IPS-20b (cell line): ENCODE measurements around the gene BCL11A.
A peak's percentile ranks its signal among the peaks of the same experiment; 100 is the strongest.

Experiments
- H3K27ac ChIP-seq: one replicate; pipeline ENCODE4 v1.5.1; 2013; ENCODE audit warnings: low read length
- H3K27me3 ChIP-seq: 2 replicates; pipeline ENCODE4 v1.6.1; 2013; ENCODE audit warnings: mild to moderate bottlenecking, low read length, inconsistent platforms; ENCODE audit not compliant: insufficient read depth
- H3K36me3 ChIP-seq: 2 replicates; pipeline ENCODE4 v1.6.1; 2013; ENCODE audit warnings: low read depth, mild to moderate bottlenecking, inconsistent platforms, low read length, moderate library complexity; ENCODE audit not compliant: insufficient read depth
- H3K4me1 ChIP-seq: 2 replicates; pipeline ENCODE4 v1.6.1; 2013; ENCODE audit warnings: mild to moderate bottlenecking, control low read depth, inconsistent platforms, low read length, moderate library complexity; ENCODE audit not compliant: insufficient read depth
- H3K4me3 ChIP-seq: 2 replicates; pipeline ENCODE4 v1.5.1; 2013; ENCODE audit warnings: mild to moderate bottlenecking, low read length, inconsistent platforms
- H3K9ac ChIP-seq: 2 replicates; pipeline ENCODE4 v1.6.1; 2013; ENCODE audit warnings: low read depth, mild to moderate bottlenecking, inconsistent platforms, low read length, moderate library complexity
- H3K9me3 ChIP-seq: 2 replicates; pipeline ENCODE4 v1.6.1; 2013; ENCODE audit warnings: mild to moderate bottlenecking, low read depth, low read length, inconsistent platforms; ENCODE audit not compliant: insufficient read depth

BCL11A gene

DNA sequence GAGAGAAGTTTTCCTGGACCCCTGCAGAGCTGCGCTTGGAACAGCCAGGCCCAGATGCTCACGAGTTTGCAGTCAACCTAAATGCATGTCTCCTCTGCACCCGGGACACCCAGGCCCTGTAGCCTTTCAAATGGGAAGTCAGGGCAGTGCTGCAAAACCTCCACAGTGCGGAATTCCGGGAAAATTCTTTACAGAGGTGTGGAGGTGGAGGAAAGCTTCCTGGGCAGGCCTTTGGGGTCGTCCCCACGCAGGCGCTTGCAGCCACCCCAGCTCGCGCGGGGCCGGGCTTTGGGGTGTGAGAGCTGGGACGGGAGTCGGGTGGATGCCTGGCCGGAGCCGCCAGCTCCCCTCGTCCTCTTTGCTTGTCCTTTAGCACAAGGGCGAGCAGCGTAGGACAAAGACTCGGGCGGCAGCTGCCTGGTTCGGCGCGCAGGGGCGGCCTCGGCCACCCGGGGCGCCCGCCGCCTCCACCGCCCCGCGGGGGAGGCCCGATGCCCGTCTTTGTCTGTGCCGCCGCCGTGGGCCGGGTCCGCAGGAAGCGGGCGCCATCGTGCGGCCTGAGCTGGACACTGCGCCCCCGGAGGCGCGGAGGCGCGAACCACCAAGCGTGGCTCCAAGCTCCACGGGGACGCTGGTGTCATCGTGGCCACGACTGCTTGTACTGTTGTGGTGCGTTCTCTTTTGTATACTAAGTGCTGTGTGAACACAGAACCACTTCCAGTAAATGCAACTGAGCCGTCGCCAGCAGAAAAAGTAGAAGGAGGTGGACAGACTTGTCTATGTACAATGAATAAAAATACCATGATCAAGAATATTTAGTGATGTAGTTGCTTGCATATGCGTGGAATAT lies 28.2 kb upstream of the BCL11A start:
- Histone ChIP-seq H3K27ac (no peak overlapping the region), H3K9ac (peak overlapping the region; percentile 61; the same call in 1 of the 2 replicates), H3K4me3 (peak overlapping the region; percentile 71), H3K9me3 (no peaks in the 10 kb centered on the region), H3K4me1 (peaks cover 3% of the 10 kb centered on the region; the same call in 1 of the 2 replicates), H3K36me3 (no peaks in the 10 kb centered on the region), H3K27me3 (peaks cover 47% of the 10 kb centered on the region)

DNA sequence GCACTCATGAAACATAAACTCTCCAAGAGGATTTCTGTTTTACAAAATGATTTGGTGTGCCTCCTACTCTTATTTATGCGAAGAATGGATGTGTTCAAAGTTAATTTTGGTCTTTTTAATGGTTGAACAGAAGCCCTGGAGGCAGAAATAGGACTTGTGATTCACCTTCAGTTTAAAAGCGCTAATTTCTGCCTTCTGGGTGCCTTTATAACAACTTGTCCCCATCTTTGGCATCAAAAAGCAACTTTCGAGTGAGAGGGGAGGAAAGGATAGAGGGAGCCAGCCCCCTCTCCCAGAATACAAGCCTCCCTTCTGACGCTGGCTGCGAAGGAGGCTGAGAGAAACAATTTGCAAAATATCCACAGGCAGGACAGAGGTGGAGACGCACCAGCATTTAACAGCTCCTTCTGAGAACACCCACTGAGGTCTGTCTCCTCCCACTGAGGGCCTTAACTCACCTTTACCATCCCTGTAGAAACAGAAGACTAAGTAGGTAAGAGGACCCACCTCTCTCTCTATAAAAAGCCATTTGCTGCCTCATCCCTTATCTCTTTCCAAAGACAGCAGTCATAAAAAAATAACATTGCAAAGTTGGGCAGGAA lies 24.3 kb upstream of the BCL11A start:
- Histone ChIP-seq H3K27me3 (peaks cover 41% of the 10 kb centered on the region), H3K9me3 (no peaks in the 10 kb centered on the region), H3K27ac (no peak overlapping the region), H3K9ac (no peak overlapping the region), H3K36me3 (no peaks in the 10 kb centered on the region), H3K4me1 (peaks cover 3% of the 10 kb centered on the region; the same call in 1 of the 2 replicates), H3K4me3 (no peak overlapping the region)

GRCh38 chr2:60573251-60573650 lies 19.8 kb upstream of the BCL11A start:
- H3K4me3 ChIP-seq, result no peak overlapping the region
- H3K36me3 ChIP-seq, result no peaks in the 10 kb centered on the region
- no peak overlapping the region for H3K27ac ChIP-seq
- peaks cover 11% of the 10 kb centered on the region; the same call in 1 of the 2 replicates for H3K4me1 ChIP-seq
- H3K9ac ChIP-seq, result no peak overlapping the region
- no peaks in the 10 kb centered on the region for H3K9me3 ChIP-seq
- peaks cover 38% of the 10 kb centered on the region for H3K27me3 ChIP-seq

DNA sequence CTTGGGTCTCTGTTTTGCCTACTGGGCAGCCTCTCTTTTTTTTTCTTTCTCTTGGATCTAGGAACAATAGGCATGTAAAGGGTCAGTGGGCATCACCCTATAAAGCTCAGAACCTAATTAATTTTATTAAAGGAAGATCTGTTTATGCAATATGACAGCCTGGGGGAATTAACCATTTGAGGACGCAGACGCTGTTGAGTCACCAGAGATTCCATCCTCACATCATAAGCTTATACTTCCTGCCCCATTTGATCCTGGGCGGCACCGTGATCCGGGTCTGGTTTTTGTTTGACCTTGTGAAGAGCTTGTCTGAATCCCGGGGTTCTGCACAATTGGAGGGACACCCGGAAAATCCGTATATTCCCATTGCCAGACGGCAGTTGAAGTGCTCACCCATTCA lies 16.8 kb upstream of the BCL11A start:
- Histone ChIP-seq H3K4me3 (peak overlapping the region; percentile 74), H3K27me3 (peaks cover 60% of the 10 kb centered on the region), H3K9ac (no peak overlapping the region), H3K27ac (no peak overlapping the region), H3K36me3 (no peaks in the 10 kb centered on the region), H3K4me1 (peaks cover 16% of the 10 kb centered on the region; the same call in 1 of the 2 replicates), H3K9me3 (no peaks in the 10 kb centered on the region)

DNA sequence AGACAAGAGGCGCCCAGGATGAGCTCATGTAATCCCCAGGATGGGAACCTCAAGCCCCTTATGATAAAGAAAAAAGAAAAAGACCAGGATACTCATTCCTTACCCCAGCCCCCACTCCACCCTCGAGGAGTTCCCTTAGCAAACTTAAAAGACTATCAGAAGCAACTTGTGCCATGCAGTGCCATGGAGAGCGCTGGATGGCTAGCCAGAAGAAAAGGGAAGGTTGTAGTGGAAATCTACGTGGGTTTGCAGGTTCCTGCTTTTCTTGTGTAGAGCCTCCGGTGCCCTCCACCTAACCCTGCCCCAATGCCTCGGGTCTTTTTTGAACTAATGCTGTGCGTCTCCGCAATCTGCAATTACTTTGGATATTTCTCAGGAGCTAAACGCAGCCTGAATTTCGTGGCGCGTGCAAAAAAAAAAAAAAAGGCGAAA lies 16.2 kb upstream of the BCL11A start:
- Histone ChIP-seq H3K4me3 (peak overlapping the region; percentile 74), H3K4me1 (peaks cover 16% of the 10 kb centered on the region; the same call in 1 of the 2 replicates), H3K9me3 (no peaks in the 10 kb centered on the region), H3K36me3 (no peaks in the 10 kb centered on the region), H3K9ac (peak overlapping the region; percentile 35; the same call in 1 of the 2 replicates), H3K27ac (no peak overlapping the region), H3K27me3 (peaks cover 60% of the 10 kb centered on the region)

GRCh38 chr2:60567919-60568768 lies 14.7 kb upstream of the BCL11A start:
- H3K9ac ChIP-seq, result no peak overlapping the region
- H3K4me1 ChIP-seq, result peaks cover 16% of the 10 kb centered on the region; the same call in 1 of the 2 replicates
- H3K4me3 ChIP-seq, result peak overlapping the region; percentile 74; the same call in 1 of the 2 replicates
- no peaks in the 10 kb centered on the region for H3K9me3 ChIP-seq
- no peaks in the 10 kb centered on the region for H3K36me3 ChIP-seq
- peaks cover 60% of the 10 kb centered on the region for H3K27me3 ChIP-seq
- no peak overlapping the region for H3K27ac ChIP-seq

DNA sequence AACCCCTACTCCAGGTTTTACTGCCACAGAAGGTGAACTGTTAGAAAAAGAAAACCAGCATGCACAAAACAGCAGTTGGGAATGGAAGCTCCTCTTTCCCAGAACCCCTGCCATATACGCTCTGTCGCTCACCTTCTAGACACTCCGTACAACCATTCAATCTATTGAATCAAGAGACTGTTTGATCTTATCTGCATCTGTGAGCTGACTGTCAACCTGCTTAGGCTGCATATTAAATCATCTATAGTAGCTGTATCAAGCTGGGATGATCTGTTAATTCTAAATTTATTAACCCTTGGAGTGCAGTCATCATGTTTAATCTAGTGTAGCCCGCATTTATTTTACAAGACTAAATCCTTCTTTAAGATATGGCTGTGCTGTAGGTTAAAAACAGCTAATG lies 13.6 kb upstream of the BCL11A start:
- no peaks in the 10 kb centered on the region for H3K9me3 ChIP-seq
- peaks cover 59% of the 10 kb centered on the region for H3K27me3 ChIP-seq
- H3K9ac ChIP-seq, result no peak overlapping the region
- no peak overlapping the region for H3K4me3 ChIP-seq
- H3K36me3 ChIP-seq, result no peaks in the 10 kb centered on the region
- no peak overlapping the region for H3K27ac ChIP-seq
- peaks cover 16% of the 10 kb centered on the region; the same call in 1 of the 2 replicates for H3K4me1 ChIP-seq

- H3K9ac ChIP-seq, result no peak overlapping the region
- no peaks in the 10 kb centered on the region for H3K9me3 ChIP-seq
- H3K4me1 ChIP-seq, result peaks cover 16% of the 10 kb centered on the region; the same call in 1 of the 2 replicates
- H3K27me3 ChIP-seq, result peaks cover 44% of the 10 kb centered on the region
- H3K27ac ChIP-seq, result no peak overlapping the region
- H3K4me3 ChIP-seq, result no peak overlapping the region
- no peaks in the 10 kb centered on the region for H3K36me3 ChIP-seq
Observed at GRCh38 chr2:60565472-60565871, 12.0 kb upstream of the BCL11A start.

GRCh38 chr2:60560734-60561644 lies 7.5 kb upstream of the BCL11A start:
- Histone ChIP-seq H3K4me1 (no peaks in the 10 kb centered on the region; the same call in 1 of the 2 replicates), H3K9me3 (no peaks in the 10 kb centered on the region), H3K9ac (no peak overlapping the region), H3K27ac (no peak overlapping the region), H3K36me3 (no peaks in the 10 kb centered on the region), H3K27me3 (peaks cover 35% of the 10 kb centered on the region), H3K4me3 (no peak overlapping the region)

DNA sequence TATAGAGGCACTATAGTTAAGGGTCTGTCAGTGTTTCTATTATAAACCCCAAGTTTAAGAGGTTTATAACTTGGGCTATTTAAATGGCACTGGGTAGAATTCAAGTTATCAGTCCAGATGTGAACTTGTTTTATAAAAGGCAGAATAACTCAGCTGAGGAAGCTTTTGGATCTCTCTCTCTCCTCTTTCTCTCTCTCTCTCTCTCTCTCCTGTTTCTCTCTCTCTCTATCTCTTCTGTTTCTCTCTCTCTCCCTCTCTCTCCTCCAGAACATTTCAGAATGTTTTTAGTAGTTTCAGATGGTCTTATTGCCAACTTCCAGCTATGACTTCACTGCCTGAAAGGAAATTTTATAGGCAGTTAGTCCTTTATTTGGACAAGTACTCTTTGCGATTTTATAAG lies 6.4 kb upstream of the BCL11A start:
- Histone ChIP-seq H3K27ac (no peak overlapping the region), H3K27me3 (peaks cover 45% of the 10 kb centered on the region)

More for the DNA sequence above, 6.4 kb upstream of the BCL11A start:
- no peak overlapping the region for H3K4me3 ChIP-seq
- H3K9ac ChIP-seq, result no peak overlapping the region
- no peaks in the 10 kb centered on the region for H3K9me3 ChIP-seq
- H3K4me1 ChIP-seq, result no peaks in the 10 kb centered on the region; the same call in 1 of the 2 replicates
- no peaks in the 10 kb centered on the region for H3K36me3 ChIP-seq
